ENCODE results near the gene ADARB1.

Gene ADARB1

DNA sequence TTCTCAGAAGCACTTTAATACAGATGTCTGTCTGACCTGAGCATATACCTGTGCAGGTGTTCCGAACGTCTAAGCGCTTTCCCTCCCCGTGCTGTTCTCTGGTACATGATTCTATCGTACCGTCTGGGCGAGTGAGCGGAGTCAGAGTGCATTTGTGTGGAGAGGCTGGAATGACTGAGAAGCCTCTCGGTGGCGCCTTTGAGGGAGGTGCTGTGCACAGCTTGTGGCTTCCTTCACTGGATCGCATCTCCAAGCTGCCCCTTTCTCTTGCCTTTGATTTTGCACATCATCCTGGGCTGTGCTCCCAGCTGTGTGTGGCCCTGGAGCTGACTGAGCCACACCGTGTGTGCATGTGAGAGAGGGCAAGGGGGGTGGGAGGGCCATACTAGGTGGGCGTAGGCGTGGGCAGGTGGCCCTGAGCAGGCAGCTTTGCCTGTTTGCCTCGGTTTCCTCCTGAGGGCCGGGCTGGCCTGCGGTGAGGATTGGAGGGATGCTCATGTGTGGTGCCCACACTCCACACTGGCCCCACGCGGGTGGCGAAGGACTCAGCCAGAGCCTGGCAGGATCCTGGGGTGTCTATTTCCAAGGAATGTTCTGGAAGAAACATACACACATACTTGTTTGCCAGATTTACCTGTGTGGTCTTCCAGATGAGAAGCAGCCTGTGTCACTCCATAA is 105.3 kb downstream of the ADARB1 start:
- DNase-seq (ENCODE audit: low read depth), result no peak
- H3K4me3 ChIP-seq (replicated peaks; ENCODE audit: low read depth, low read length), result no peak overlapping the region
- no peak for TF ChIP-seq CTCF (IDR thresholded peaks at IDR 0.05; ENCODE audit: low read length, missing control alignments)

GRCh38 chr21:45180246-45180599 is 105.8 kb downstream of the ADARB1 start:
- DNase-seq (ENCODE audit: low read depth), result no peak
- H3K4me3 ChIP-seq (replicated peaks; ENCODE audit: low read depth, low read length), result no peak overlapping the region
- TF ChIP-seq CTCF (IDR thresholded peaks at IDR 0.05; ENCODE audit: low read length, missing control alignments), result no peak

DNA sequence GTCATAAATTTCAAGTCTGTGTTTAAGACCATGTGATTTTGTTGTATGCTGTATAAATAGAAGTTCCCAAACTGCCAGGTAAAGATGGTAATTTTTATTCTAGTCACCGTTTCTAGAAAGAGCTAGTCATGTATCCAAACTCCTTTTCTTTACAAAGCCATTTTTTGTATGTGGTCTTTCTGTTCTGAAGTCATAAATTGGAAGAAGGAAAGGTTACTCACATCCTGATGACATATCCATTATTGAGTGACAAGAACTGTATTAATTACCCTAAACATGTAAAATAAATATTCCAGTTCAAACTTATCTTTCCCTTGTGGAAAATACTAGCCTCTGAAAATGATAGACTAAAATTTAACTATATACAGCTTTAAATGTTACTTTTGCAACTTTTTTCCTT is 108.6 kb downstream of the ADARB1 start:
- TF ChIP-seq CTCF (IDR thresholded peaks at IDR 0.05; ENCODE audit: low read length, missing control alignments), result no peak
- H3K4me3 ChIP-seq (replicated peaks; ENCODE audit: low read depth, low read length), result no peak overlapping the region
- no peak for DNase-seq (ENCODE audit: low read depth)

- no peak overlapping the region for H3K4me3 ChIP-seq (replicated peaks; ENCODE audit: low read depth, low read length)
- no peak for TF ChIP-seq CTCF (IDR thresholded peaks at IDR 0.05; ENCODE audit: low read length, missing control alignments)
- no peak for DNase-seq (ENCODE audit: low read depth)
These were observed 109.5 kb downstream of the ADARB1 start for GRCh38 chr21:45183852-45184251.

DNA sequence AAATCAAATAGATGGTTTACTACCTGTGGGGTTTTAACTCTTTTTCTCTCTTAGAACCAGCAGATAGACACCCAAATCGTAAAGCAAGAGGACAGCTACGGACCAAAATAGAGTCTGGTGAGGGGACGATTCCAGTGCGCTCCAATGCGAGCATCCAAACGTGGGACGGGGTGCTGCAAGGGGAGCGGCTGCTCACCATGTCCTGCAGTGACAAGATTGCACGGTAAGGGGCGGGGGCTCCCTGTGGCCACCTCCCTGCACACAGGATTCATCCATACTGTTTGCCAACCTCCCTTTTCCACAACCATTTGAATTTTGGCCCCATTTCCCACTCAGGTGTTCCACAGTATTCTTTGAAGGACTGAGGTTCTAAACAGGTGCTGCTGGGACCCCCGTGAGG is 110.5 kb downstream of the ADARB1 start:
- DNase-seq (ENCODE audit: low read depth), result no peak
- TF ChIP-seq CTCF (IDR thresholded peaks at IDR 0.05; ENCODE audit: low read length, missing control alignments), result no peak
- H3K4me3 ChIP-seq (replicated peaks; ENCODE audit: low read depth, low read length), result no peak overlapping the region

- no peak overlapping the region for H3K4me3 ChIP-seq (replicated peaks; ENCODE audit: low read depth, low read length)
These were observed 112.3 kb downstream of the ADARB1 start for GRCh38 chr21:45186709-45187108.

More at GRCh38 chr21:45186709-45187108, 112.3 kb downstream of the ADARB1 start:
- TF ChIP-seq CTCF (IDR thresholded peaks at IDR 0.05; ENCODE audit: low read length, missing control alignments), result no peak
- DNase-seq (ENCODE audit: low read depth), result no peak
